GM18498 (cell line): Measurements from ENCODE around the gene FRMD8.
A peak's percentile ranks its signal among the peaks of the same experiment; 100 is the strongest.

Experiments used
- ATAC-seq: cut with Tn5 transposase; IDR thresholded peaks from one replicate; pipeline ENCODE4 v1.9.1; 2021; ENCODE audit warnings: mild to moderate bottlenecking, moderate library complexity; ENCODE audit not compliant: unreplicated experiment

Gene FRMD8

GRCh38 chr11:65373839-65374580 is 12.4 kb upstream of the FRMD8 start:
- ATAC-seq: no peak

GRCh38 chr11:65375012-65375411 is 11.4 kb upstream of the FRMD8 start:
- no peak for ATAC-seq

- ATAC-seq: no peak
These were observed 10.2 kb upstream of the FRMD8 start for GRCh38 chr11:65376138-65376713.

DNA sequence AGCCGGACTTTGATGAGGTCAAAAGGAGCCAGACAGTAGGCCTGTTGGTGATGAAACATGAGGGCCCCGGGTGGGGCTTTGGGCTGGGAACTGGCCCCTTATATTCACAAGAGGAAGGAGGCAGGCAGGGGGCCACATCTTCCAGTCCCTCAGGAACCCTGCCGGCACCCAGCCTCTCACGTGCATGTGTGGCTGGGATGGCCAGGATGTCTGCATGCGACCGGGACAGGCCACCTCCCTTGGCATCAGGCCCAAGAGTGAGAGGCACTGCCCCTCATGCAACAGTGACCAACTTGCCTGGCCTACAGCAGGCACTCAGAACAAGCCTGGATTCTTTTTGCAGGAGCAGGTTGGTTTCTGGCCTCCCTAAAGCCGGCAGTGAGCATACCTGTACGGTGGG is 9.4 kb upstream of the FRMD8 start:
- ATAC-seq: no peak

DNA sequence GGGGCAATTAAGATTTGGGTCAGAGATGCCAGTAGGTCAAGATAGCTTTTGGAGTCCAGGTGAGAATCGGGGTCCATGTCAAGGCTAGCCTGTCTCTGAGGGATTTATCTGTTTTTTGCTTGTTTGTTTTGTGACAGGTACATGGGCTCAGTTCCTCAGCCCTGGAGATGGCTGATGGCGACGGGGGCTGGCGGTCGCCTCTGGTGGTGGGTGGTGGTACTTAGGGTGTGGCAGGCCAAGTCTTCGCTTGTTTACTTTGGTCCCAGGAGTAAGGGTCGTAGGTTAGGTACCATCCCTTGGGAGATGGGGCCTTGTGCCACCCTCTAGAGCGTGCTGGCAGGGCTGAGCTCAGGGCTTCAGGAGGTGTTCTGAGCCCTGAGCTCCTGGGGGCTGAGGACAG is 8.7 kb upstream of the FRMD8 start:
- ATAC-seq: no peak

DNA sequence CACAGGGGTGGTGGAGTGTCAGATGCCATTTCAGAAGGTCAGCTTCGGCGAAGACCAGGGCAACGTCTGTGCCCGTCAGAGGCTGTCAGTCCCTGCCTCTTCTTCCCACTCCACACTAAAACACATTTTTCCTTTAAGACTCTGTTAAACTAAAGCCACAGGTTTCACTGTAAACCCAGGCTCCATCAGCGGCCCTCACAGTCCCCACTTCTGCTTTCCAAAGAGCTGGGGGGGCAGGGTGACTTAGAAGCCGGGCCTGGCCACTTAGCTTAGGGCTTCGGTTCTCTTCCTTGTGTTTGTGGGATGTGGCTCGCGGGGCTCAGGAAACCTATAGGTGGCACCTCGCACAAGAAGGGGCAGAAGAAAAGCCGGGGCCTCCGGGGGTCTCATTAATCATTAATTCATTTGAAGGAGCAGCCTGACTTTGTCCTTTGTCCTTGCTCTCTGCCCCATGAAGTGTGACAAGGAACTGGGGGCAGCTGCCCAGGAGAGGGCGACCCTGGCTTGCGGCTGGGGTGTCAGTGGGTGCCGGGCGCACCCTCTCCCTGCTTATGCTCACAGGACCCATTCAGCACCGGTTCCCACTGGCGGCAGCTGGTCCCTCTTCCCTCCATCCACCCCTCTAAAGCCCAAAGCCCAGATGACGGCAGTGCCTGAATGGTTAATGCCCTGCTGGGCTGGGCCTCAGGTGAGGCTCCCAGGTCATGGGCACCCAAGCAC is 8.1 kb upstream of the FRMD8 start:
- no peak for ATAC-seq

GRCh38 chr11:65378928-65379638 is 7.4 kb upstream of the FRMD8 start:
- ATAC-seq: no peak

DNA sequence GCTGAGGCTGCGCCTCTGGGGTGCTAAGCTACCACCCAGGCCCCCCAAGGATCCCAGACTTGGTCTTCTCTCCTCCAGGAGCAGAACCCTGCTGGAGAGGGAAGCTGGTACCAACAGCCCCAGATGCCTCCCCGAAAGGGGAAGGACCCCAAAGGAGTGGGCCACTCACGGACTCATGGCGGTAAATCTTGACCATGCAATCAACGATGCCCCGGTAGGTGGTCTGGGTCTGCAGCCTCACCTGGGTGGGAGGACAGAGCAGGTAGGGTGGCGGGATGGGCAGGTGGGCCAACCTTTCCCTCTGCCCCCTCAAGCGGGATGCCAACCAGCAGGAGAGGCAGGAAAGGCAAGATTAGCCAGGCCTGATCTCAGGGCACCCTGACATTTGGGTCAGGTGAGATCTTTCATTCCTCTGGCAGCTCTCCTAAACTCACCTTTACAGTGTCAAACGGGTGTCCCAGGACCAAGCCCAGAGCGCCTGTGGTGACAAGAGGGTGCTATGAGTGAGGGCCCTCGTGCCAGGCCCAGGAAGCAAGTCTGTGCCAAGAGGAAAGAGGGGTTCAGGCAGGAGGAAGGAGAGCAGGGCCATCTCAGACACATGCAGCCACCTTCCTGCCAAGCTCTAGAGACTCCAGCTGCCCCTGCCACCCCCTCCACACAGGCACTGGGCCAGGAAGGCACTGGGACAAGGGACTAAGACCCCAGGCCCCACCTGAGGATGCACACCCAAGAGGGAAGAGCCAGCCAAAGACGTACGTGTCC is 6.6 kb upstream of the FRMD8 start:
- ATAC-seq: no peak

DNA sequence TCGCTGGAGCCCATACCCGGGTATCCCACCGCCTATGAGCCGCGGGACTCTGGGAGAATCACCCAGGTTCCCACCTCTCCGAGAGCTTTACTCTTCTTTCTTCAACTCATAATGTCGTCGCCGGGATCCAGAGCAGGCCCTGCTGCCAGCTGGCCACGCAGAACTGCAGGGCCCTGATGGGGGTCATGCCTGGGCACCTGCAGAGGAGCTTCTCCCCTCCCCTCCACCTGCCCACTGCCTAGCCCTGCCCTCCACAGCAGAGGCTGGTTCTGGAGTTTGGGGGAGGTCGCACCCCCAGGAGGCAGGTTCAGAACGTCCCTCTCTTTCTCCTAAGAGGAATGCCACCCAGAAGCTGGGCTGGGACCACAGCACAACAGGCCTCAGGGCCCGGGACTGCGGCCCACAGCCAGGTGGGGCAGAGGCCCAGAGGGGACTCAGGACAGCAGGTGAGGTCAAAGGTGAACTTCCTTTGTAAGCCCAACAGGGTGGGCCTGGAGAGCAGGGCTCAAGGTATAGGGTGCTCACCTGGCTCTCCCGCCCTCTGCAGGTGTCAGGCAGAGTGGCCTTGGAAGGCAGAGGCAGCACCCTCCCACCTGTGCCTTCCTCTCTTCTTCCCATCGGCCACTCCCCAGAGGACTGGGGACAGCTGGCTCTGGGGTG is 5.8 kb upstream of the FRMD8 start:
- ATAC-seq: no peak

- ATAC-seq: peak; percentile 5
These were observed 4.8 kb upstream of the FRMD8 start for GRCh38 chr11:65381716-65382032.

- peak; percentile 67 for ATAC-seq
These were observed 4.2 kb upstream of the FRMD8 start, which contains the start of gene SLC25A45 for GRCh38 chr11:65382033-65382803. SLC25A45 (minus strand) TSS chr11:65382646; CDS start chr11:65381951, 695 bp downstream.

GRCh38 chr11:65382804-65383368 is 3.6 kb upstream of the FRMD8 start:
- ATAC-seq: no peak

DNA sequence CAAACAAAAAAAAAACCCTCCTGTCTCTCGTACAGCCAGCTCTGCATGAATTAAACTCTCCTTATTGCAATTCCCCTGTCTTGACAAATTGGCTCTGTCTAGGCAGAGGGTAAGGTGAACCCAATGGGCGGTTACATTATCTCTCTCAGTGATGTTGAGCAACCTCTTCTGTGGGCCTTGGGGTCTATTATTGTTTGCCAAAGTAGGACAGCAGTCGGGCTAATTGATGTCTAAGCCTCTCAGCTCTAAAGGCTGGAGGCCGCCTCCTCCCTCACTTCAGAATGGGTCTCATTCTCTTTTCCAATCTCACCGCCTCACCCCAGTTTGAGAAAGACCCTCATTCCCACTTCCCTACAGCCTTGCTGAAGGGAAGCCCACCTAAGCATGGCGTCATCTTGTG is 2.7 kb upstream of the FRMD8 start:
- ATAC-seq: no peak

DNA sequence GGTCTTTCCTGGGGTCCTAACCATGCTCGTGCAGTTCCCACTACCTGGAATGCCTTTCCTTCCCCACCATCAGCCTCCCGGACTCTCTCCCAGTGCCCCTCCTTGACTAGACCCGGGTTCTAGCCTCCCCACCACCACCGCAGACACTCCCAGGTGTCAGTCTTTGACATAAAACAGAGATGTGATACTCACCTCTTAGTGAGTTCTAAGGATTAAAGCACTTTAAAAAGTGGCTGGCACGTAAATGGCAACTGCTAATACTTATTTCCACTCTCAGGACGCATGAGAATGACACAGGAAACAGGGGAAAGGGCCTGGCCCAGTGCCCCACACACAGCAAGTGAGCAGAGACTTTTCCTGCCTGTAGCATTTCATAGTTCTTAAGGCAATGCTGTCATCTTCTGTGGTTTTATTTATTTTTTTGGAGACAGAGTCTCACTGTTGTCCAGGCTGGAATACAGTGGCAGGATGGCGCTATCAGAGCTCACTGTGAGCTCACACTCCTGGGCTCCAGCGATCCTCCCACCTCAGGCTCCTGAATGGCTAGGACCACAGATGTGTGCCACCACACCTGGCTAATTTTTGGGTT is 2.0 kb upstream of the FRMD8 start:
- ATAC-seq: no peak

DNA sequence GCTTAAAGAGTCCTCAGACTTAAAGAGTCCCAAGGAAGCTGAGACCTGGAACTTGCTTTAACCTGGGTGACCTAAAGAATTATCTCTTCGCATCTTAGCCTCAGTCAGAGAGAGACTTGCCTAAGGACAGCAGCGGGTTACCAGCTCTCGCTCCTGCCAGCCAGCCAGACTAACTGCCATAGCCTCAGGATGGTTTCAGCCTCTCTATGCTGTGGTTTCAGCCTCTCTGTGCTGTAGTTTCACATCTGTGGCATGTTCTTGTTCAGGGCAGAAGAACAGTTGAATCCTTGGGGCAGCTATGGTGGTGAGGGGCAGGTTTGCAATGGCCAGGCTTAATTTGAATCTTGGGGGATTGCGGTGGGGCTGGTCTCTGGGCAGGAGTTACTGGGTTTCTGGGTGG is 2.3 kb downstream of the FRMD8 start:
- ATAC-seq: no peak

GRCh38 chr11:65389294-65389980 is 3.0 kb downstream of the FRMD8 start:
- ATAC-seq: no peak

- ATAC-seq: no peak
These were observed 3.9 kb downstream of the FRMD8 start for GRCh38 chr11:65390099-65390941.
